G401.6 (cell line): ENCODE measurements around the gene PDE3A.
"Not testable (repeated sequence)": the region's sequence is repeated elsewhere in the genome, so short reads cannot be mapped to it uniquely, and the experiment has no call there.

ENCODE experiments used
- FAIRE-seq: peaks from 2 replicates; lab custom pipeline; 2012; peaks lifted over from hg19 to GRCh38; lab: Jason Lieb, UNC

PDE3A gene

GRCh38 chr12:20374795-20375194, 6.5 kb downstream of the PDE3A start:
- FAIRE-seq, result no peak

- FAIRE-seq, result no peak
Measured at GRCh38 chr12:20375560-20375959, 7.2 kb downstream of the PDE3A start.

DNA sequence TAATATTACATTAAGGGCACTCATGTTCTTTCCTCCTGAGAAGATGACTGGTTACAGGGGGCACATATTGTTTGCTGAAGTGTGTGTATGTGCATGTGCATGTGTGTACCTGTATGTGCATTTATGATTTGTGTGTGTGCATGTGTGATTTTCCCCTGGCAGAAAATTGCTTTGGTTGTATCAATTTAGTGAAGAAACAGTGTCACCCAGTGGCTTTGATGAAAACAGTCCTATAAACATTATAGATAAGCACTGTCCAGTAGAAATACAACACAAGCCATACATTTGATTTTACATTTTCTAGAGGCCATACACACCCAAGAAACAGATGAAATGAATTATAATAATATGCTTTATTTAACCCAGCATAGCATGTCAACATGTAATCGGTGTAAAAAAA, 8.6 kb downstream of the PDE3A start:
- FAIRE-seq, result no peak

DNA sequence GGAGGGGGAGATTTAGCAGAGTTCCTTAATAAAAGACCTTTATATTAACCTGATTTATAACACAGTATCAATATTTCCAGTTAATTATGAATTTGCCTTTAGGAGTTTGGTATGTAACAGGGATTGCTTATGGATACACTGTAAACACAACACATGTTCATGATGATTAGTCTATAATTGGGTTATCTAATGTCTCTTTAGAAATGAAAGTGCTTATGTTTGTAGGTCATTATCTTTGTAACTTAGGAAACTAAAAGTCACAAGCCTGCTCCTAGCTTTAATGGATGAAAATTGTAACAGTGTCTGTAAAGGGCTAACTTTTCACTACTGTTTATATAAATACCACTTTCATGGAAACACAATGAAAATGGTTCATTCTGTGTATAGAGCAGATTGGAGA, 9.4 kb downstream of the PDE3A start:
- no peak for FAIRE-seq

DNA sequence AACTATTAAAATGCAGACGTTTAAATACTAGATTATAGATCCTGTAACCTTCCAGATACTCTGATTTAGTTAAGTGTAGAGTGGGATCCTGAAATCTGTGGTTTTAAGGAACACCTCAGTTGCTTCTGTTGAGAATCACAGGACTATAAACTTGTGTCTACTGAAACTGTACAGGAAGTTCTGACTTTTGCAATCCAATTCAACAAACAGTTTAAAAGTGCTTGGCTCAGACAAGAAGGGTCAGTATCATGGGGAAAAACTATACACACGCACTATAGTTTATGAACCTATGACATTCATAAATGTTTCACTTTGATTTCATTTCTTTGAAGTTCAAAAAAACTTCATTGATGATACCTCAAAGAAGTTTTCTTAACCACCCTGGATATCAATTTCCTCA, 13.8 kb downstream of the PDE3A start:
- FAIRE-seq, result no peak

DNA sequence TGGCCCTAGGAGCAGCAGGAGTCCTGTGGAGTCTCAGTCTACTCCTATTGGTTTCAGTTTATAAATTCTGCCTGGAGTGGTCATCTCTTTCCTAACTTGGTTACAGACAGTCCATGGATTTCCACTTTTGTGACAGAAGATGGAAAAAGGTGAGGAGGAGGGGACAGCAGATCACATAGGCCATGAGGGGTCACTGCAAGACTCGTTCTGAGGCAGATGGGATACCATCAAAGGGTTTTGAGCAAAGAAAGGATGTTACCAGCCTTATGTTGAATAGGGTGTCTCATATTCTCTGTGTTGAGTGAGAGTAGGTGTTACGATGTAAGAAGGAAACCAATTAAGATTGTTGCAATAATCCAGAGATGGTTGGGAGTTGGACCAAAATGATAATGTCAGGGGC, 15.3 kb downstream of the PDE3A start:
- FAIRE-seq, result no peak

GRCh38 chr12:20384836-20385235, 16.5 kb downstream of the PDE3A start:
- not testable (repeated sequence) for FAIRE-seq

DNA sequence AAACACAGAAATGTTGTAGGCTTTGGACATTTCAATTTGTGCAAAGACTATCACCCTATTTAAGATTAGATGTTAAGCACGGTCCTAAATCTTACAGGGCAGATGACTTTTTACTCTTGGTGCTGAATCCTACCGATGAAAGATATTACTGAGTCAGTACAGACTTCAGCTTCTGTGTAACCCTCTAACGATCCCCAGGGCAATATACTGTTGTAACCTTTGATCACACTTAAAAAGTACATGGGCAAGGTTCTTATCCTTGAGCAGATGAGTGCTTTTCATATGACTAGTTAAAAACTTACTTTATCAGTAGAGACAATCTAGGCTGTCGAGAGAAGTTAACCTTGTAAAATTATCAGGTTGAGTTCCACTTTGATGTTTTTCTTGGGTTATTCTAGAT, 22.5 kb downstream of the PDE3A start:
- FAIRE-seq, result no peak

- no peak for FAIRE-seq
Measured at GRCh38 chr12:20392339-20392738, 24.0 kb downstream of the PDE3A start.

DNA sequence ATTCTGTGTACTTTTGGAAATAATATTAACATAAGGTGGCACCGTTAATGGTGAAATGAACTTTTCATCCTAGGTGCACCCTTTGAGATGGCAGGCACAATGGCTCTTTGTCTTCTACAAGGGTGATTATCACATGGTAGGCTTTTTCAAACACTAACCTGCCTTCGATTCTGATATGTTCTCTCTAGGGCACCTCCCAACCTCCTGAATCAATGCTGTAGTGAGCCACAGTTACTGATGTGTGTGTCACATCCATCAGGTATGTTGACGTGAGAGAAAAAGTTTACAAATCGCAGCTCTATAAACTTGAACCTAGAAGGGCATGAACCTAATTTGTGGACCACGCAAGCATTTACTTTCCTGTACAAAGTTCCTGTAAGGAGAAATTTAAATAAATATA, 25.4 kb downstream of the PDE3A start:
- FAIRE-seq, result no peak

GRCh38 chr12:20395791-20396550, 27.6 kb downstream of the PDE3A start:
- no peak for FAIRE-seq

DNA sequence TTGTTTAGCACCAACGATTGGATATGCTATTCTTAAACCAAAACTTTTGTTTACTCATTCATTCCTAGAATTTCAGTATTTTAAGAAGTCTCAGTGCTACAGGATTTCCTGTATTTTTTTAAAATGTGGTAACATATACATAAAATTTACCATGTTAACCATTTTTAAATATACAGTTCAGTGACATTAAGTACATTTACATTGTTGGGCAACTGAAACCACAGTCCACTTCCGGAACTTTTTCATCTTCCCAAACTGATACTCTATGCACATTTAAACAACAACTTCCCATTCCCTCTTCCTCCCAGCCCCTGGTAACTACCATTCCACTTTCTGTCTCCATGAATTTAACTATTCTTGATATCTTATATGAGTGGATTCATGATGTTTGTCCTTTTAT, 30.3 kb downstream of the PDE3A start:
- no peak for FAIRE-seq

DNA sequence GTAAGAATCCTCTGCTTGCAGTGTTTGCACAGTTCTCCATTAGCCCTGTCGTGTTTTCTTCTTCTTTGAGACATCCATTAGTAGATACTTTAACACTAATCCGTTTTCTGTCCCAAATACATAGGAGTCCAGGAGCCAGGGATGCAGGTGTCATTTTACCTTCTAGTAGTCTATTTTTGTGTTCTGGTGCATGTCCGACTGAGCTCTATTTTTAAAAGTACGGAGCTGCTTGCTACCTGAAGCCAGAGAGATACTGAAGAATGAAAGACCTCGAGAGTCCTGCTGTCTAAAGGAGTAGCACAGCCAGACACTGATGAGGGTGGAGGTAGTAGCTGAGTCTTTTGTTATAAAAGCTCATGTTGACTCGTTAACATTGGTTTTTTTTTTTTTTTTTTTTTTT, 31.7 kb downstream of the PDE3A start:
- FAIRE-seq, result no peak

GRCh38 chr12:20403230-20403629, 34.9 kb downstream of the PDE3A start:
- FAIRE-seq, result no peak

DNA sequence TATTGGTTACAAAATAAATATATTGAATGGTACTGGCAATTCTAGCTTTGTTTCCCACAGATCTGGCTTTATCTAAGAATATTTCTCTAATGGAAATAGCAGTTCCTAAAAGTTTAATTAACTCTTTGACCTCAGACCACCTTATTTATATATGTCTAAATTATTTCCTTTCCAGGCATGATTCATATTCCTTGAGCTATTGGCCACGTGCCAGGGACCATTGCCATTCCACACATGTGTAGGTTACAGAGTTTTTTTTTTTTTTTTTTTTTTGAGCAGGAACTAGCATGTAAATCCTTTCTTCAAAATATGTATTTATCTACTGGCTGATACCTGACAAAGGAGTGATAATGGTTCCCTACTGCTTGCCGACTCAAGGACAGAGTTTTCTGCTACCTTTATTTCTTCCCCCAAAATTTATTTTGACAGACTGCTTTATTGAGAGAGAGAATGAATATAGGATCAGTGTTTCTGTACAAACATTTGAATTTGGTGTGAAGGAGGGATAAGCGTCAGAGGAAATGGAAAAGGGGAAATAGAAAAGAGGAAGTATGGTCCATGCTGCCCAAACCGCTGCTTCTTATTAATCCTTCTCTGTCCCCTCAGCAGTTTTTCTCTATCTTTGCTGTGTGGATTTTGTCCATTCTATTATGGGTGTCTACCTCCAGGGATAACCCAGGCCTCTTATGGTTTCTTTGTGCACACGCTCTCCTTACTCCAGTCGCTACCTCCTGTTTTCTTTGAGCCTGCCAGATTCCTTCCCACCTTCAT, 36.4 kb downstream of the PDE3A start:
- FAIRE-seq, result no peak

DNA sequence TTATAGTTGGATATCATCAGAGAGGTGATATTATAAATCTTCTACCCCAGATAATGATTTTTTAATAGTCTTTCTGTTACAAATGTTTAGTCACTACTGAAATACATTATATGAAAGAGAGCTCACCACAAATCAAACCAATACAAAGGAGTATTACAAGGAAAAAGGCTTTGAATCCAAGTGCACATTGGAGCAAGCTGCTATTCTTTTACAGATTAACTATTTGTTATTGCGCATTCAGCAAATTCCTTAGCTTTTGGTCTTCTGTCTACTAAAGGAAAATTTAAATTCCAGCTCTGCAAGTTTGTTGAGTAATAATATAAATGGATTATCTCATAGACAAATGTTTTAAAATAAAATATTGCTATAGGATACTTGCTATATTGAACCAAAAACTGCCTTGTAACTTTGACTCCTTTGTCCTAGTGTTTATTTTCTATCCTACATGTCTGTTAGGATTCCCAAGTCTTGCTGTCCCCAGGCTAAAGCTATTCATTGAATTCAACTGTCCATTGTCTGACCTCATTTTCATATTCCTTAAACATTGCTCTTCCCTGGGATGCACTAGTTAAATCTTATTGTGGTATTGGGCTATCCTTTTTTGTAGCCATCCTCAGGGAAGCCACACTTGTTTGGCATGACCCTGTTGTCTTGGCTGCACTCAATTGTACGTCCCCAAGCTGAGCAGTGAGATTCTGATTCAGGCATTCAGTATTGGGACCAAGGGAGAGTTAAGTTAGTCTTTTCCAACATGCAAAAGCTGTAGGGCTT, 41.5 kb downstream of the PDE3A start:
- no peak for FAIRE-seq

GRCh38 chr12:20410734-20411133, 42.4 kb downstream of the PDE3A start:
- FAIRE-seq, result no peak

DNA sequence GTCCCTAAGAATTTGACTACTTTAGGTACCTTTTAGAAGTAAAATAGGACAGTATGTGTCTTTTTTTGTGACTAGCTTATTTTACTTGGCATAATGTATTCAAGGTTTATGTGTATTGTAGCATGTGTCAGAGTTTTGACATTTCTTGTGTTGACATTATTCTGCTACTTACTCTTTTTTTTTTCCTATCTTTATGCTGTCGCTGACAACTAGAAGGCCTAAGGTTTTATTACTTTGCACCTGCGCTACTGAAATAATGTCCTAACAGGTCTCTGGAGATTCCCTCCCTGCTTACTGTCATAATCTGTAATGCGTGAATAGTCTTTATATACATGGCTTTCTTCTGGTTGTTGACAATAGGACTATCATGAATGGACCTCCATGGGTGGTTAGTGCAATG, 43.0 kb downstream of the PDE3A start:
- FAIRE-seq, result no peak

DNA sequence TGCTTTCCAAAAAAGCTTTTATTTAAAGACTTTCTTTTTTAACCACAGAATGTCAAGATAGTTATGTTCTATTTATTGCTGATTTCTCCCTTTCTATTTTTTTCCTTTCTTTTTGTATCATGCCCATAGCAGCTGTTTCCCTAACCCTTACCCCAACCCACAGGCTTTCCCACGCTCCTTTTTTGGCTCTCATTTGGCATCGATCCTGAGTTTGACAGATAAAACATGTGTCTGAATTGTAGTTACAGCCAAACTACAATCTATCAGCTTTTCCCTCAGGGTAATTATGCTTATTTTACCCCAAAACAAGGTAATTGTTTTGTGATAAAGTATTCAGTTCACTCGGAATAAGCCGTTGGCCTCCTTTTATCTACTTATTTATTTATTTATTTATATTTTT, 46.7 kb downstream of the PDE3A start:
- no peak for FAIRE-seq

GRCh38 chr12:20415641-20416040, 47.3 kb downstream of the PDE3A start:
- no peak for FAIRE-seq

DNA sequence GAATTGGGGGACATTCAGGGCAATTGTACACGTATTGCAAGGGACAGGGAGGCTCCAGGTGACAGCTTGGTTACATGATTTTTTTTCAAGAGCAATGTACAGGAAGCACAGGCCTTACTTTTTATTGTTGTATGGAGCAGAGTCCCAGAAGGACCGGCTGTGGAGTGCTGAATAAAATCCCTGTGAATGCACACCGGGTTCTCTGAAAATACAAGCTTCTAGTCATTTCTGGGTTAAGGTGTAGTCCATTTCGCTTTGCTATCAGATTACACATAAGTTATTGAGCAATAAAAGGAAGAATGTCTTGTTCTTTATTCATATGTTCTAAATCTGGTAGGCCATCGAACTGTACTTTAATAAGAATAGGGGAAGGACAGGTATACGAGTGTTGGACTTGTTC, 52.2 kb downstream of the PDE3A start:
- no peak for FAIRE-seq

- FAIRE-seq, result no peak
Measured at GRCh38 chr12:20421421-20421820, 53.1 kb downstream of the PDE3A start.

DNA sequence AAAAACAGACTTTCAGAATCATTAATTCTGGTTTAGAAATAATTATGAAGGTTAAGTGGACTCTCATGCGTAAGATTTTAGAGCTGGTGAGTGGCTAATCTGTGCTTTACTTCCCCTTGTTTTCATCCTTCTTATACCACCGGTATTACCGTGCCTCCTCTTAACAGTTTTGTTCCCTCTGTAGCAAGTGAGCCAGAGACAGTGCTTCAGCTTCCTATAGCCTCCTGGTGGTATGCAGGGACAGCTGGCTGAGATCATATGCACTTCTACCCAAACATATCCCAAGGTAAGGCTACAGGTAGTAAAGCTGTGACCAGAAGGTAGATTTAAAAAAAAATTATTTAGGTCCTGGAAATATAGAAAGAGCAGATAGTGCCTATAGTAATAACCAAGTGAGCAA, 55.2 kb downstream of the PDE3A start:
- FAIRE-seq, result no peak
